ENCODE results near the gene TGFBR2.

DNA sequence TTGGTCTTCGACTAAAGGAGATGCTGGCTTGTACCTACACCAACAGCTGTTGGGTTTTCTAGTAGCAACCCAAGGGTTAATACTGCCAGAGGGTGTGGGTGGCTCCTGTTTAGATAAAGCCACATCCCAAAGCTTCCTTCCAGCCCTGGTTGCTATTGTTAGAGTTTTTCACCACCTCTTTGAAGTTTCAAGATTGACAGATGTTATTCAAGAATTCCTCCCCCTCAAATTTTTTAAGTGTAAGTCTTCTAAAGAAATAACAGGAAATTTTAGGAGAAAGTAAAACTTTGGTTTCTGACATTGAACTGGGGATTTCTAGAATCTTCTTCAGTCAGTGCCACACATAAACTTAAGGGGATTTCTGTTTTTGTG, 60.9 kb downstream of the TGFBR2 start:
- TF ChIP-seq EP300 (IDR thresholded peaks at IDR 0.05; ENCODE audit: borderline replicate concordance), result no peak
- TF ChIP-seq YY1 (IDR thresholded peaks at IDR 0.05; ENCODE audit: low read depth), result no peak
- TF ChIP-seq RAD21 (IDR thresholded peaks at IDR 0.05; ENCODE audit: low read depth), result no peak
- TF ChIP-seq TAF1 (IDR thresholded peaks at IDR 0.05; ENCODE audit: low read depth), result no peak
- TF ChIP-seq CEBPB (IDR thresholded peaks at IDR 0.05), result no peak
